Neuronal stem cell (in vitro differentiated cells): ENCODE measurements around the gene CA5B.
A peak's percentile ranks its signal among the peaks of the same experiment; 100 is the strongest.

Source experiments
- DNase-seq: peaks from one replicate; pipeline ENCODE4 v3.0.0-alpha.2; 2013; ENCODE audit warnings: low spot score
- H2AFZ ChIP-seq: one replicate; pipeline ENCODE4 v1.6.1; 2013; ENCODE audit warnings: mild to moderate bottlenecking, low read length, inconsistent platforms
- H2AK5ac ChIP-seq: 2 replicates; pipeline ENCODE4 v1.6.1; 2013; ENCODE audit warnings: low read depth, mild to moderate bottlenecking, inconsistent platforms, low read length, moderate library complexity, mixed read lengths
- H2BK120ac ChIP-seq: 2 replicates; pipeline ENCODE4 v1.6.1; 2013; ENCODE audit warnings: low read depth, mild to moderate bottlenecking, inconsistent platforms, low read length, moderate library complexity, mixed read lengths
- H2BK12ac ChIP-seq: one replicate; pipeline ENCODE4 v1.6.1; 2013; ENCODE audit warnings: low read length, inconsistent platforms
- H2BK15ac ChIP-seq: 2 replicates; pipeline ENCODE4 v1.6.1; 2013; ENCODE audit warnings: mild to moderate bottlenecking, low read length, inconsistent platforms, mixed read lengths
- H2BK5ac ChIP-seq: one replicate; pipeline ENCODE4 v1.6.1; 2013; ENCODE audit warnings: inconsistent platforms, mild to moderate bottlenecking, low read length, moderate library complexity
- H3K14ac ChIP-seq: one replicate; pipeline ENCODE4 v1.6.1; 2013; ENCODE audit warnings: low read length, inconsistent platforms
- H3K18ac ChIP-seq: 2 replicates; pipeline ENCODE4 v1.6.1; 2013; ENCODE audit warnings: low read length, inconsistent platforms
- H3K23ac ChIP-seq: 2 replicates; pipeline ENCODE4 v1.6.1; 2013; ENCODE audit warnings: low read depth, mild to moderate bottlenecking, mixed read lengths, low read length, inconsistent platforms; ENCODE audit not compliant: poor library complexity
- H3K27ac ChIP-seq: replicated peaks from 3 replicates; pipeline ENCODE4 v1.5.1; 2013; ENCODE audit warnings: low read length, inconsistent platforms
- H3K27me3 ChIP-seq, 3 experiments: 2 replicates each; pipeline ENCODE4 v1.6.1; 2013; ENCODE audit warnings: low read length in 3 of 3, mild to moderate bottlenecking in 2 of 3, inconsistent platforms in 1 of 3, low read depth in 1 of 3, mixed read lengths in 1 of 3, moderate library complexity in 1 of 3; ENCODE audit not compliant: control insufficient read depth in 3 of 3, insufficient read depth in 3 of 3
- H3K36me3 ChIP-seq, 2 donors: replicated peaks in 1 of 2; 2 replicates each; pipeline ENCODE4 v1.6.1; 2013; ENCODE audit warnings: low read length in 2 of 2; ENCODE audit not compliant: control insufficient read depth in 2 of 2, insufficient read depth in 2 of 2
- H3K4ac ChIP-seq: 2 replicates; pipeline ENCODE4 v1.6.1; 2013; ENCODE audit warnings: inconsistent platforms, mild to moderate bottlenecking, low read length, moderate library complexity
- H3K4me1 ChIP-seq, 2 donors: 1 replicate in 1 of 2; 2 replicates in 1 of 2; pipeline ENCODE4 v1.6.1; 2013; ENCODE audit warnings: low read length in 2 of 2, low read depth in 1 of 2; ENCODE audit not compliant: control insufficient read depth in 2 of 2, insufficient read depth in 1 of 2
- H3K4me2 ChIP-seq: one replicate; pipeline ENCODE4 v1.6.1; 2013; ENCODE audit warnings: mild to moderate bottlenecking, low read length, inconsistent platforms; ENCODE audit not compliant: insufficient read depth, poor library complexity, severe bottlenecking
- H3K4me3 ChIP-seq, 2 donors: 2 replicates each; pipeline ENCODE4 v1.5.1; 2013; ENCODE audit warnings: low read length in 2 of 2, mild to moderate bottlenecking in 2 of 2, inconsistent platforms in 1 of 2, moderate library complexity in 1 of 2
- H3K79me1 ChIP-seq: one replicate; pipeline ENCODE4 v1.6.1; 2013; ENCODE audit warnings: low read depth, mild to moderate bottlenecking, inconsistent platforms, low read length, moderate library complexity
- H3K9ac ChIP-seq: one replicate; pipeline ENCODE4 v1.6.1; 2013; ENCODE audit warnings: mild to moderate bottlenecking, low read depth, low read length, inconsistent platforms; ENCODE audit not compliant: poor library complexity
- H3K9me3 ChIP-seq, 2 donors: replicated peaks in 1 of 2; 2 replicates each; pipeline versions ENCODE3 to v1.6.1; 2013; ENCODE audit warnings: low read length in 2 of 2, mild to moderate bottlenecking in 2 of 2, inconsistent platforms in 1 of 2, low read depth in 1 of 2, mixed read lengths in 1 of 2, moderate library complexity in 1 of 2; ENCODE audit not compliant: control insufficient read depth in 2 of 2, insufficient read depth in 1 of 2
- H4K8ac ChIP-seq: one replicate; pipeline ENCODE4 v1.6.1; 2013; ENCODE audit warnings: low read depth, mild to moderate bottlenecking, inconsistent platforms, low read length, moderate library complexity
- H4K91ac ChIP-seq: one replicate; pipeline ENCODE4 v1.6.1; 2013; ENCODE audit warnings: low read length, low read depth, mild to moderate bottlenecking, inconsistent platforms; ENCODE audit not compliant: poor library complexity
- WGBS, 2 donors: extraction: QIAGEN DNeasy Blood & Tissue Kit; methylation state at CpG; one replicate each; pipeline ENCODE4 v1.1.7; 2013; ENCODE audit warnings: missing lambda C conversion rate in 2 of 2, mixed read lengths in 1 of 2; ENCODE audit not compliant: insufficient read length in 2 of 2, insufficient replicate concordance in 1 of 2; ENCODE audit errors: extremely low coverage in 2 of 2; 5-methylcytosine and 5-hydroxymethylcytosine counted together

CA5B gene

GRCh38 chrX:15789979-15790768 lies 52.1 kb downstream of the CA5B start, which contains the start of gene ZRSR2:
TSS of gene ZRSR2 (plus strand) at chrX:15790484. CDS start at chrX:15790496, 12 bp downstream.
- no peaks in the 10 kb centered on the region for H3K79me1 ChIP-seq
- H2BK15ac ChIP-seq, result no peak within 1 kb of the TSS
- no peak within 1 kb of the TSS for H2BK5ac ChIP-seq
- H3K4me3 ChIP-seq, result peak within 1 kb of the TSS; percentile 70 to 85
- H3K4me2 ChIP-seq, result peak within 1 kb of the TSS; percentile 66
- no peaks in the 10 kb centered on the region for H3K27me3 ChIP-seq
- no peak within 1 kb of the TSS for H2BK12ac ChIP-seq
- H3K9me3 ChIP-seq, result no peaks in the 10 kb centered on the region
- peak; percentile 36 for DNase-seq
- no peak within 1 kb of the TSS for H2AK5ac ChIP-seq
- peaks cover 0 to 1% of the 10 kb centered on the region in 2 donors for H3K4me1 ChIP-seq
- H4K8ac ChIP-seq, result no peak within 1 kb of the TSS
- H3K23ac ChIP-seq, result peak within 1 kb of the TSS; percentile 73
- H3K4ac ChIP-seq, result no peak within 1 kb of the TSS
- H3K18ac ChIP-seq, result peak within 1 kb of the TSS; percentile 76
- no peak within 1 kb of the TSS for H2BK120ac ChIP-seq
- no peak within 1 kb of the TSS for H4K91ac ChIP-seq
- H2AFZ ChIP-seq, result peak within 1 kb of the TSS; percentile 98
- no peak within 1 kb of the TSS for H3K14ac ChIP-seq
- H3K27ac ChIP-seq, result no peak within 1 kb of the TSS
- WGBS, 2 donors, result no CpG with 5 or more reads among the region's 55 CpGs
- H3K36me3 ChIP-seq, result peaks cover 0 to 30% of the 10 kb centered on the region in 2 donors
- peak within 1 kb of the TSS; percentile 86 for H3K9ac ChIP-seq

GRCh38 chrX:15790769-15791290 lies 52.8 kb downstream of the CA5B start:
- Histone ChIP-seq H3K4me3 (peak overlapping the region; percentile 70 to 85), H3K14ac (no peak overlapping the region), H3K4ac (no peak overlapping the region), H3K79me1 (no peaks in the 10 kb centered on the region), H3K18ac (peak overlapping the region; percentile 76), H2BK15ac (no peak overlapping the region), H4K91ac (no peak overlapping the region), H2BK5ac (no peak overlapping the region), H3K9ac (peak overlapping the region; percentile 86), H3K27ac (no peak overlapping the region), H2AK5ac (no peak overlapping the region), H3K4me1 (peaks cover 0 to 1% of the 10 kb centered on the region in 2 donors), H2BK12ac (no peak overlapping the region), H2BK120ac (no peak overlapping the region), H3K36me3 (peaks cover 0 to 35% of the 10 kb centered on the region in 2 donors), H3K4me2 (peak overlapping the region; percentile 66), H3K9me3 (no peaks in the 10 kb centered on the region), H4K8ac (no peak overlapping the region), H2AFZ (peak overlapping the region; percentile 98), H3K23ac (peak overlapping the region; percentile 73), H3K27me3 (no peaks in the 10 kb centered on the region)
- no CpG with 5 or more reads among the region's 15 CpGs for WGBS, 2 donors
- no peak for DNase-seq

- Histone ChIP-seq H2BK15ac (no peak overlapping the region), H2AK5ac (no peak overlapping the region), H3K9me3 (no peaks in the 10 kb centered on the region), H3K14ac (no peak overlapping the region), H4K8ac (no peak overlapping the region), H3K4me3 (no peak overlapping the region), H3K4me2 (no peak overlapping the region), H2AFZ (no peak overlapping the region), H4K91ac (no peak overlapping the region), H3K79me1 (no peaks in the 10 kb centered on the region), H3K36me3 (peaks cover 0 to 73% of the 10 kb centered on the region in 2 donors), H3K23ac (no peak overlapping the region), H2BK5ac (no peak overlapping the region), H3K27ac (no peak overlapping the region), H3K9ac (no peak overlapping the region), H3K4me1 (no peaks in the 10 kb centered on the region), H3K18ac (no peak overlapping the region), H2BK12ac (no peak overlapping the region), H2BK120ac (no peak overlapping the region), H3K27me3 (no peaks in the 10 kb centered on the region), H3K4ac (no peak overlapping the region)
- DNase-seq, result no peak
- no CpG with 5 or more reads among the region's 4 CpGs for WGBS, 2 donors
These were observed 59.6 kb downstream of the CA5B start for GRCh38 chrX:15797707-15798106.

GRCh38 chrX:15804563-15804962 lies 66.5 kb downstream of the CA5B start:
- H3K23ac ChIP-seq, result no peak overlapping the region
- H3K9me3 ChIP-seq, result no peaks in the 10 kb centered on the region
- no peak overlapping the region for H3K9ac ChIP-seq
- DNase-seq, result no peak
- no peak overlapping the region for H2BK15ac ChIP-seq
- H3K14ac ChIP-seq, result no peak overlapping the region
- no peak overlapping the region for H2BK12ac ChIP-seq
- H3K27me3 ChIP-seq, result no peaks in the 10 kb centered on the region
- H3K4me1 ChIP-seq, result no peaks in the 10 kb centered on the region
- H3K18ac ChIP-seq, result no peak overlapping the region
- no peak overlapping the region for H2BK120ac ChIP-seq
- no peak overlapping the region for H2BK5ac ChIP-seq
- H3K4ac ChIP-seq, result no peak overlapping the region
- no peak overlapping the region for H4K91ac ChIP-seq
- no peak overlapping the region for H2AK5ac ChIP-seq
- no peak overlapping the region for H2AFZ ChIP-seq
- no peak overlapping the region for H3K27ac ChIP-seq
- H4K8ac ChIP-seq, result no peak overlapping the region
- H3K79me1 ChIP-seq, result no peaks in the 10 kb centered on the region
- peaks cover 0 to 78% of the 10 kb centered on the region in 2 donors for H3K36me3 ChIP-seq
- no peak overlapping the region for H3K4me2 ChIP-seq
- no peak overlapping the region for H3K4me3 ChIP-seq
